ENCODE data around the gene TOM1L1.

- no peak for TF ChIP-seq CTCF (conservative IDR thresholded peaks at IDR 0.05; ENCODE audit: low read length)
- TF ChIP-seq EZH2phosphoT487 (IDR thresholded peaks at IDR 0.05; ENCODE audit: borderline replicate concordance, low read depth, low read length): no peak
These were observed 35.9 kb upstream of the TOM1L1 start for GRCh38 chr17:54864636-54865356.
